HEK293 (cell line): Measurements from ENCODE around the gene VWDE.

Source experiments
- CTCF ChIA-PET: fragments of 350-600 bp; formaldehyde crosslinking; extraction: SDS; loops from one replicate; lab custom pipeline; 2021; ENCODE audit warnings: antibody characterized with exemption; lab: Yijun Ruan, JAX
- POLR2A ChIA-PET: fragments of 300-600 bp; formaldehyde crosslinking; extraction: SDS; loops from one replicate; lab custom pipeline; 2020; ENCODE audit warnings: antibody characterized with exemption, inconsistent platforms; lab: Yijun Ruan, JAX
- H3K27ac ChIP-seq: fragments of 200-500 bp; sonication (Bioruptor generic); 2 replicates; pipeline ENCODE4 v1.5.1; 2014; ENCODE audit warnings: low read depth, low read length, control low read depth, inconsistent platforms; ENCODE audit errors: extremely low read depth
- H3K36me3 ChIP-seq, 2 experiments: fragments of 200-500 bp in 1 of 2; sonication (Bioruptor generic) in 1 of 2; 1 replicate in 1 of 2; 2 replicates in 1 of 2; pipeline ENCODE4 v1.5.1; 2014 to 2017; ENCODE audit warnings: inconsistent platforms in 2 of 2, low read length in 2 of 2; ENCODE audit not compliant: control insufficient read depth in 2 of 2, insufficient read depth in 1 of 2
- H3K4me1 ChIP-seq: fragments of 200-500 bp; sonication (Bioruptor generic); 2 replicates; pipeline ENCODE4 v1.5.1; 2014; ENCODE audit warnings: mild to moderate bottlenecking, low read length, inconsistent platforms; ENCODE audit not compliant: control insufficient read depth, insufficient read depth
- H3K4me3 ChIP-seq: 2 replicates; pipeline ENCODE4 v1.5.1; 2011; ENCODE audit warnings: low read depth, mild to moderate bottlenecking, control low read depth, low read length, moderate library complexity
- H3K9me3 ChIP-seq: fragments of 200-500 bp; sonication (Bioruptor generic); 2 replicates; pipeline ENCODE4 v1.5.1; 2014; ENCODE audit warnings: low read depth, low read length, inconsistent platforms; ENCODE audit not compliant: control insufficient read depth, insufficient read depth
- GLI2 ChIP-seq: fragments of 450-650 bp; formaldehyde crosslinking; IDR thresholded peaks from 2 replicates; pipeline ENCODE4; 2017; ENCODE audit warnings: missing biosample characterization, missing genetic modification characterization, low read depth, borderline replicate concordance
- HOXD13 ChIP-seq: sonication (generic); formaldehyde crosslinking; IDR thresholded peaks from 2 replicates; pipeline ENCODE4 v1.8.0; 2022; ENCODE audit warnings: missing genetic modification reagents, borderline replicate concordance
- SETDB1 ChIP-seq: IDR thresholded peaks from one replicate; pipeline ENCODE4 v1.6.1; 2017; ENCODE audit warnings: mild to moderate bottlenecking, low read length, moderate library complexity, mixed read lengths; ENCODE audit not compliant: insufficient read length
- SP2 ChIP-seq: fragments of 450-650 bp; formaldehyde crosslinking; IDR thresholded peaks from 2 replicates; pipeline ENCODE4 v1.5.1; 2016; ENCODE audit warnings: missing biosample characterization, missing genetic modification characterization
- TRIM28 ChIP-seq: IDR thresholded peaks from 2 replicates; pipeline ENCODE4 v1.6.1; 2011; ENCODE audit warnings: low read length, control low read depth, borderline replicate concordance
- ZFHX2 ChIP-seq: fragments of 450-650 bp; formaldehyde crosslinking; conservative IDR thresholded peaks from 2 replicates; pipeline ENCODE4 v1.5.1; 2016; ENCODE audit warnings: missing biosample characterization, missing genetic modification characterization
- ZFP3 ChIP-seq: fragments of 450-650 bp; formaldehyde crosslinking; IDR thresholded peaks from 2 replicates; pipeline ENCODE4 v1.5.1; 2016; ENCODE audit warnings: low read depth, missing biosample characterization, missing genetic modification characterization
- ZNF133 ChIP-seq: fragments of 450-650 bp; formaldehyde crosslinking; IDR thresholded peaks from 2 replicates; pipeline ENCODE4 v1.5.1; 2016; ENCODE audit warnings: missing biosample characterization, missing genetic modification characterization
- ZNF155 ChIP-seq: fragments of 450-650 bp; formaldehyde crosslinking; IDR thresholded peaks from 2 replicates; pipeline ENCODE4 v1.5.1; 2016; ENCODE audit warnings: missing biosample characterization, missing genetic modification characterization
- ZNF302 ChIP-seq: fragments of 450-650 bp; formaldehyde crosslinking; IDR thresholded peaks from 2 replicates; pipeline ENCODE4 v1.5.1; 2016; ENCODE audit warnings: missing biosample characterization, missing genetic modification characterization, low read depth
- ZNF354C ChIP-seq: fragments of 450-650 bp; formaldehyde crosslinking; IDR thresholded peaks from 2 replicates; pipeline ENCODE4 v1.5.1; 2016; ENCODE audit warnings: missing biosample characterization, missing genetic modification characterization, low read depth, borderline replicate concordance
- ZNF610 ChIP-seq: fragments of 450-650 bp; formaldehyde crosslinking; IDR thresholded peaks from 2 replicates; pipeline ENCODE4 v1.5.1; 2016; ENCODE audit warnings: missing biosample characterization, missing genetic modification characterization, borderline replicate concordance
- ZNF664 ChIP-seq: fragments of 450-650 bp; formaldehyde crosslinking; IDR thresholded peaks from 2 replicates; pipeline ENCODE4 v1.5.1; 2016; ENCODE audit warnings: missing biosample characterization, missing genetic modification characterization
- ZNF670 ChIP-seq: fragments of 450-650 bp; formaldehyde crosslinking; IDR thresholded peaks from 2 replicates; pipeline ENCODE4 v1.5.1; 2016; ENCODE audit warnings: missing biosample characterization, missing genetic modification characterization, low read depth
- ZNF677 ChIP-seq: fragments of 450-650 bp; IDR thresholded peaks from 2 replicates; pipeline ENCODE4 v1.5.0; 2018; ENCODE audit warnings: missing biosample characterization, mild to moderate bottlenecking, missing genetic modification characterization, moderate library complexity
- ZNF791 ChIP-seq: fragments of 450-650 bp; formaldehyde crosslinking; IDR thresholded peaks from 2 replicates; pipeline ENCODE4 v1.5.1; 2016; ENCODE audit warnings: missing biosample characterization, missing genetic modification characterization
- ZSCAN23 ChIP-seq: fragments of 450-650 bp; formaldehyde crosslinking; IDR thresholded peaks from 2 replicates; pipeline ENCODE4 v1.5.1; 2016; ENCODE audit warnings: missing biosample characterization, missing genetic modification characterization
- TF ChIP-seq, protein P1 (sequence below): fragments of 450-650 bp; formaldehyde crosslinking; IDR thresholded peaks from 2 replicates; pipeline ENCODE4 v1.5.1; 2017; ENCODE audit warnings: missing biosample characterization, mild to moderate bottlenecking, missing genetic modification characterization, moderate library complexity
- TF ChIP-seq, protein P2 (sequence below): fragments of 450-650 bp; formaldehyde crosslinking; IDR thresholded peaks from 2 replicates; pipeline ENCODE4; 2016; ENCODE audit warnings: missing biosample characterization, missing genetic modification characterization

Gene VWDE

DNA sequence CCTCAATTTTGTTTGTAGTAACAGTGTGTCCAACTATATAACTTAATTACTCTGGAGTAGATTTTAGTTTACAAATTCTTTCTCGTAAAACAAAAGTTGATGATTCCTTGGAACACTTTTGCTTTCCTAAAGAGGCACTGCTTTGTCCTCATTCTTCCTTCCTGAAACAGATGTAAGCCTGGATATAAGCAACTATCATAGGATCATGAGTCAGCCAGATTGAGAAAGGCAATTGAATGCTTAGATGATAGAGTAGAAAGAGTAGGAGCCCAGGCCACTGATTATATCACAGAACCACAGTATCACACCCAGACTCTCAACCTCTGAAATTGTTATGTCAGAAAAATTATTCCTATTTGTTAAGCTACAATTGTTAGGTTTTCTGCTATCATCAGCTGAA is 122.6 kb downstream of the VWDE start:
- no peak overlapping the region for H3K27ac ChIP-seq
- no peaks in the 10 kb centered on the region for H3K4me1 ChIP-seq
- ChIA-PET CTCF (no interaction called here), POLR2A (interaction anchor here (1.5 kb wide), 1 partner anchor 70 kb away, joined by 3 read pairs; the partner anchor contains the start of gene TMEM106B)
- no peak overlapping the region for H3K4me3 ChIP-seq
- TF ChIP-seq, protein P1, sequence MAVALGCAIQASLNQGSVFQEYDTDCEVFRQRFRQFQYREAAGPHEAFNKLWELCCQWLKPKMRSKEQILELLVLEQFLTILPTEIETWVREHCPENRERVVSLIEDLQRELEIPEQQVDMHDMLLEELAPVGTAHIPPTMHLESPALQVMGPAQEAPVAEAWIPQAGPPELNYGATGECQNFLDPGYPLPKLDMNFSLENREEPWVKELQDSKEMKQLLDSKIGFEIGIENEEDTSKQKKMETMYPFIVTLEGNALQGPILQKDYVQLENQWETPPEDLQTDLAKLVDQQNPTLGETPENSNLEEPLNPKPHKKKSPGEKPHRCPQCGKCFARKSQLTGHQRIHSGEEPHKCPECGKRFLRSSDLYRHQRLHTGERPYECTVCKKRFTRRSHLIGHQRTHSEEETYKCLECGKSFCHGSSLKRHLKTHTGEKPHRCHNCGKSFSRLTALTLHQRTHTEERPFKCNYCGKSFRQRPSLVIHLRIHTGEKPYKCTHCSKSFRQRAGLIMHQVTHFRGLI (tag by site-specific recombination) = no peak
- TF ChIP-seq ZNF354C (no peak), SP2 (tag by site-specific recombination) (no peak), TRIM28 (no peak), ZNF155 (no peak), ZNF133 (tag by site-specific recombination) (no peak), SETDB1 (no peak), ZNF677 (tag by site-specific recombination) (no peak), ZNF670 (tag by site-specific recombination) (no peak), HOXD13 (no peak), ZNF664 (tag by site-specific recombination) (no peak), ZSCAN23 (tag by site-specific recombination) (no peak), ZNF791 (tag by site-specific recombination) (no peak), ZNF302 (tag by site-specific recombination) (no peak), ZFP3 (tag by site-specific recombination) (no peak), ZFHX2 (tag by site-specific recombination) (no peak), GLI2 (tag by site-specific recombination) (no peak), ZNF610 (tag by site-specific recombination) (no peak)
- TF ChIP-seq, protein P2, sequence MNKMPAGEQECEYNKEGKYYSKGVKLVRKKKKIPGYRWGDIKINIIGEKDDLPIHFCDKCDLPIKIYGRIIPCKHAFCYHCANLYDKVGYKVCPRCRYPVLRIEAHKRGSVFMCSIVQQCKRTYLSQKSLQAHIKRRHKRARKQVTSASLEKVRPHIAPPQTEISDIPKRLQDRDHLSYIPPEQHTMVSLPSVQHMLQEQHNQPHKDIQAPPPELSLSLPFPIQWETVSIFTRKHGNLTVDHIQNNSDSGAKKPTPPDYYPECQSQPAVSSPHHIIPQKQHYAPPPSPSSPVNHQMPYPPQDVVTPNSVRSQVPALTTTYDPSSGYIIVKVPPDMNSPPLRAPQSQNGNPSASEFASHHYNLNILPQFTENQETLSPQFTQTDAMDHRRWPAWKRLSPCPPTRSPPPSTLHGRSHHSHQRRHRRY (tag by site-specific recombination) = no peak
- no peaks in the 10 kb centered on the region for H3K36me3 ChIP-seq
- H3K9me3 ChIP-seq = no peaks in the 10 kb centered on the region
